Type B pancreatic cell (in vitro differentiated cells): ENCODE data around the gene JMY. TPM values are rescaled to one million over a fixed set of nuclear protein-coding genes. Genes with fewer than 3 reads are reported as not detected.

Experiments
- DNase-seq: peaks from one replicate; pipeline ENCODE4 v3.0.0; 2021; ENCODE audit warnings: mixed read lengths; ENCODE audit not compliant: unreplicated experiment; ENCODE audit errors: extremely low spot score
- H3K27ac Mint-ChIP-seq: 2 replicates; pipeline ENCODE4 v1.8.0; 2021; ENCODE audit warnings: mild to moderate bottlenecking, mixed read lengths
- H3K27me3 Mint-ChIP-seq: 2 replicates; pipeline ENCODE4 v1.8.0; 2021; ENCODE audit warnings: mixed read lengths
- H3K36me3 Mint-ChIP-seq: 2 replicates; pipeline ENCODE4 v1.8.0; 2021; ENCODE audit warnings: mixed read lengths
- H3K4me1 Mint-ChIP-seq: one replicate; pipeline ENCODE4 v1.8.0; 2021; ENCODE audit warnings: mixed read lengths; ENCODE audit not compliant: unreplicated experiment
- H3K4me3 Mint-ChIP-seq: 2 replicates; pipeline ENCODE4 v1.8.0; 2021; ENCODE audit warnings: mild to moderate bottlenecking, mixed read lengths
- H3K9me3 Mint-ChIP-seq: 2 replicates; pipeline ENCODE4 v1.8.0; 2021; ENCODE audit warnings: mixed read lengths
- total RNA-seq: library from RNA; stranded (reverse); gene quantifications from 2 replicates; pipeline ENCODE4 v1.2.1, GENCODE V29; 2021; ENCODE audit warnings: low replicate concordance
- TF ChIP-seq, protein P1 (sequence below): fragments of 200-600 bp; sonication (generic); conservative IDR thresholded peaks from 2 replicates; pipeline ENCODE4 v1.5.0; 2021; ENCODE audit warnings: antibody characterized with exemption, mild to moderate bottlenecking

The JMY gene
- total RNA-seq, 1 donor from 2014 or later = 11.6 TPM

DNA sequence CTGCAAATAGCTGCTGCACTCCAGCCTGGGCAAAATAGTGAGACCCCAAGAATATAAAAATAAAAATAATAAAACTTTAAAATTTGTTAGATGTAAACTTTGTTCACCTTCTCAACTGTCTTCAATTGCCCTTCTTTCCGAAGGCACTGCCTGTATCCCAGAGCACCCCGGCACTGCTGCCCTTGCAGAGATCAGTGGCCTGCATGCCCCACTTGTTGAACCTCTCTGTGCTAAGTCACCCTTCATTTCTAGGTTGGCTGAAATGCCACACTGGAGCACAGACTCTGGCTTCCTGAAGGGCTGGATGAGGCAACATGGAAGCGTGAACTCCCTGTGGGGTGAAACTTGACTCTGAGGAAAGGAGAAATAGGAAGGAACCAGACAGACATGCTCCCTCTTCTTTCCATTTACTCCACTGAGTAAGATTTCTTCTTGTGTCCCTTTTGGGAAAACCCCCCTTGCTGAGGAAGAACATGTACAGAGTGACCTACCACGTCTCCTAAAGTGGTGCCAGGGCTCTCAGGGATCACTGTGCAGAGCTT lies 8.4 kb upstream of the JMY start:
- H3K9me3 Mint-ChIP-seq = no peaks in the 10 kb centered on the region
- H3K27me3 Mint-ChIP-seq = no peaks in the 10 kb centered on the region
- H3K4me3 Mint-ChIP-seq = no peak overlapping the region
- TF ChIP-seq, protein P1, sequence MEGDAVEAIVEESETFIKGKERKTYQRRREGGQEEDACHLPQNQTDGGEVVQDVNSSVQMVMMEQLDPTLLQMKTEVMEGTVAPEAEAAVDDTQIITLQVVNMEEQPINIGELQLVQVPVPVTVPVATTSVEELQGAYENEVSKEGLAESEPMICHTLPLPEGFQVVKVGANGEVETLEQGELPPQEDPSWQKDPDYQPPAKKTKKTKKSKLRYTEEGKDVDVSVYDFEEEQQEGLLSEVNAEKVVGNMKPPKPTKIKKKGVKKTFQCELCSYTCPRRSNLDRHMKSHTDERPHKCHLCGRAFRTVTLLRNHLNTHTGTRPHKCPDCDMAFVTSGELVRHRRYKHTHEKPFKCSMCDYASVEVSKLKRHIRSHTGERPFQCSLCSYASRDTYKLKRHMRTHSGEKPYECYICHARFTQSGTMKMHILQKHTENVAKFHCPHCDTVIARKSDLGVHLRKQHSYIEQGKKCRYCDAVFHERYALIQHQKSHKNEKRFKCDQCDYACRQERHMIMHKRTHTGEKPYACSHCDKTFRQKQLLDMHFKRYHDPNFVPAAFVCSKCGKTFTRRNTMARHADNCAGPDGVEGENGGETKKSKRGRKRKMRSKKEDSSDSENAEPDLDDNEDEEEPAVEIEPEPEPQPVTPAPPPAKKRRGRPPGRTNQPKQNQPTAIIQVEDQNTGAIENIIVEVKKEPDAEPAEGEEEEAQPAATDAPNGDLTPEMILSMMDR = no peak
- DNase-seq = no peak
- no peak overlapping the region for H3K27ac Mint-ChIP-seq
- H3K4me1 Mint-ChIP-seq = no peaks in the 10 kb centered on the region
- H3K36me3 Mint-ChIP-seq = no peaks in the 10 kb centered on the region

DNA sequence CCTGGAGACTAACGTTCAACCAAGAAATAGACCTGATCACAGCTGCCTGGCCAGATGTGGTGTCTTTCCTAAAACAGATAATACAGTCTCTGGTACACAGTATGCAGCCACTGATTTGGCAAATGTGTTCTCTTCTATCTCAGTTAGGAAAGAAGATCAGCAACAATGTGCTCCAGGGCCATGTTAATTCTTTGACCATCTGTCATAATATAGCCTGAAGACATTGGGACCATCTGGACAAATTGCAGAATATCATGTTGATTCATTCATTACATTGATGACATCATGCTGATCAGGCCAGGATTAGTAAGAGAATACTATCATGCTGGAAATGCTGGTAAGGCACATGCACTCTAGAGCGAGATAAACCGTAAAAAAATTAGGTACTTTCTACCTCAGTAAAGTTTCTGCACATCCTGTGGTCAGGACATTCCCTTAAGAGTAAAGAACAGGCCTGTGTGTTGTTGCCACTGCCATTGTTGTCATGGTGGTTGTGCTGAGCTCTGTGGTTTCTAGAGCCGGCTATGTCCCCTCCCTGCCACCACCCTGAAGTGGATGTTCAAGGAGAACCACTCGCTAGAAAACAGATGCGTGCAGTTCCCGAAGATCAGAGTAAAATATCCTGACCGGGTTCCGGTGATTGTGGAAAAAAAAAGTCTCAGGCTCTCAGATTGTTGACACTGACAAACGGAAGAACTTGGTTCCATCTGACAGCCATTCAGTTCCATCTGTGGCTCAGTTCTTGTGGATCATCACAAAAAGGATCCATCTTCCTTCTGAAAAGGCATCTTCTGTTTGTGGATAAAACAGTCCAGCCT lies 6.4 kb upstream of the JMY start:
- Mint-ChIP-seq H3K4me3 (no peak overlapping the region), H3K36me3 (no peaks in the 10 kb centered on the region)

DNA sequence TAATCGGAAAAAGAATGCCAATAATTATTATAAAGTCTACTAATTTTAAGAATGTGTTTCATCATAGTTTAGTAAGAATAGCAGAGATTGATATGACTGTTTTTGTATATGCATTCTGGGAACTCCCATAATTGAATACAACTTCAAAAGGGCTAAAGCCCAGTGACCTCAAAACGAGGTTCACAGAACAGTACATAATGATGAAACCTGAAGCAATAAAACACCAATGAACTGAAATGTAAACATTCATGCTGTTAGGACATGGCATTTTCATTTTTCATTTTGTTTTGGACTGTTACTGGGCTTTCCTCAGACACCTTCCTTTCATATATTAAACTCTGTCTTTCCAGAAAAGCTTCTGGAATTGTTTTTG lies 684 bp upstream of the JMY start:
- H3K4me3 Mint-ChIP-seq = peak overlapping the region; percentile 96
- no peak for DNase-seq
- no peaks in the 10 kb centered on the region for H3K36me3 Mint-ChIP-seq
- peaks cover under 1% of the 10 kb centered on the region for H3K4me1 Mint-ChIP-seq
- H3K27ac Mint-ChIP-seq = peak overlapping the region; percentile 98
- no peaks in the 10 kb centered on the region for H3K27me3 Mint-ChIP-seq
- no peaks in the 10 kb centered on the region for H3K9me3 Mint-ChIP-seq
- TF ChIP-seq, protein P1 = no peak

More for the DNA sequence above, 6.4 kb upstream of the JMY start:
- DNase-seq = no peak
- TF ChIP-seq, protein P1 = no peak
- H3K4me1 Mint-ChIP-seq = no peaks in the 10 kb centered on the region
- no peaks in the 10 kb centered on the region for H3K27me3 Mint-ChIP-seq
- no peaks in the 10 kb centered on the region for H3K9me3 Mint-ChIP-seq
- H3K27ac Mint-ChIP-seq = no peak overlapping the region

DNA sequence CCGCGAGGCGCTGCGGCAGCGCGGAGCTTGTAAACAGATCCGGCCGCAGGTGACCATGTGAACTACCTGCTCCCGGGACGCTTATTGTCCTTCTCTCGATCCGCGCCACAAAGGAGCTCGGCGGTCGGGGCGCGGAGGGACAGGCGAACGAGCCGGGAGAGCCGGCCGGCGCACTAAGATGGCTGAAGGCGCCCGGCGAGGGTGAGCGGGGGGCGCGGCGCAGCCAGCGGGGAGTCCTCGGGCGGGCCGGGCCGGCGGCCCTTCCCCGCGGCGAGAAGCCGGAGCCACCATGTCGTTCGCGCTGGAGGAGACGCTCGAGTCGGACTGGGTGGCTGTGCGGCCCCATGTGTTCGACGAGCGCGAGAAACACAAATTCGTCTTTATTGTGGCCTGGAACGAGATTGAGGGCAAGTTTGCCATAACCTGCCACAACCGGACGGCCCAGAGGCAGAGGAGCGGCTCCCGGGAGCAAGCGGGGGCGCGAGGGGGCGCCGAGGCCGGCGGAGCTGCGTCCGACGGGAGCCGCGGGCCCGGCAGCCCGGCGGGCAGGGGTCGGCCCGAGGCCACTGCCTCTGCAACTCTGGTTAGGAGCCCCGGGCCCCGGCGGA lies 535 bp downstream of the JMY start:
- Mint-ChIP-seq H3K4me1 (peaks cover 11% of the 10 kb centered on the region), H3K27ac (peak overlapping the region; percentile 98), H3K27me3 (no peaks in the 10 kb centered on the region), H3K9me3 (no peaks in the 10 kb centered on the region), H3K4me3 (peak overlapping the region; percentile 91), H3K36me3 (peaks cover 8% of the 10 kb centered on the region)
- TF ChIP-seq, protein P1 = no peak
- DNase-seq = no peak

DNA sequence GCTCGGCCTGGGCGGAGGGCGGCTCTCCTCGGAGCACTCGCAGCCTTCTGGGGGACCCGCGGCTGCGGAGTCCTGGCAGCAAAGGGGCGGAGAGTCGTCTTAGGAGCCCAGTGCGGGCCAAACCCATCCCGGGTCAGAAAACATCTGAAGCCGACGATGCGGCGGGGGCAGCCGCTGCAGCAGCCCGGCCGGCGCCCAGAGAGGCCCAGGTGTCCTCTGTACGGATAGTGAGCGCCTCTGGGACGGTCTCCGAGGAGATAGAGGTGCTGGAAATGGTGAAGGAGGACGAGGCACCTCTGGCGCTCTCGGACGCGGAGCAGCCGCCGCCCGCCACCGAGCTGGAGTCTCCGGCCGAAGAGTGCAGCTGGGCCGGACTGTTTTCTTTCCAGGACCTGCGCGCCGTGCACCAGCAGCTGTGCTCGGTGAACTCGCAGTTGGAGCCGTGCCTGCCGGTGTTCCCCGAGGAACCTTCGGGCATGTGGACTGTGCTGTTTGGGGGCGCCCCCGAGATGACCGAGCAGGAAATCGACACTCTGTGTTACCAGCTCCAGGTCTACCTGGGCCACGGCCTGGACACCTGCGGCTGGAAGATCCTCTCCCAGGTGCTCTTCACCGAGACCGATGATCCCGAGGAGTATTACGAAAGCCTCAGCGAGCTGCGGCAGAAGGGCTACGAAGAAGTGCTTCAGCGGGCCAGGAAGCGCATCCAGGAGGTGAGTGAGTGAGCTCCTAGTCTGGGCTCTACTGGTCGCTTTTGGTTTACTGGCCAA lies 1.2 kb downstream of the JMY start:
- H3K4me3 Mint-ChIP-seq = peak overlapping the region; percentile 91
- H3K9me3 Mint-ChIP-seq = no peaks in the 10 kb centered on the region
- peak overlapping the region; percentile 81 for H3K27ac Mint-ChIP-seq
- no peak for DNase-seq
- no peaks in the 10 kb centered on the region for H3K27me3 Mint-ChIP-seq
- TF ChIP-seq, protein P1 = no peak
- H3K36me3 Mint-ChIP-seq = peaks cover 8% of the 10 kb centered on the region
- H3K4me1 Mint-ChIP-seq = peaks cover 18% of the 10 kb centered on the region
